ENCODE data around the gene PEX11A. TPM values are rescaled to one million over a fixed set of nuclear protein-coding genes. Genes with fewer than 3 reads are reported as not detected.

The PEX11A gene
- total RNA-seq, 4 donors from 2014 or later = 6.7 to 12.2 (median 8.8) TPM

GRCh38 chr15:89659295-89659694 lies 31.3 kb downstream of the PEX11A start:
- TF ChIP-seq CTCF (IDR thresholded peaks at IDR 0.05) (no peak), POLR2A (IDR thresholded peaks at IDR 0.05) (no peak)
- intact Hi-C loops (cut with DNase I; ENCODE audit: low total_unique reads) = no loop called here
- WGBS, 2 donors = 89 to 95% methylated on average over 2 of the region's 2 CpGs
- no peak for DNase-seq (ENCODE audit: low spot score in 2 of 2)
- H3K4me3 ChIP-seq (ENCODE audit: low read depth, poor library complexity, severe bottlenecking) = no peak overlapping the region

GRCh38 chr15:89657686-89658200 lies 32.8 kb downstream of the PEX11A start:
- WGBS, 2 donors = 79 to 84% methylated on average over 5 of the region's 5 CpGs
- TF ChIP-seq POLR2A (IDR thresholded peaks at IDR 0.05) (no peak), CTCF (IDR thresholded peaks at IDR 0.05) (no peak)
- no peak overlapping the region for H3K4me3 ChIP-seq (ENCODE audit: low read depth, poor library complexity, severe bottlenecking)
- intact Hi-C loops (cut with DNase I; ENCODE audit: low total_unique reads) = no loop called here
- DNase-seq (ENCODE audit: low spot score in 2 of 2) = no peak

- WGBS, 2 donors = 75 to 80% methylated on average over 7 of the region's 7 CpGs
- intact Hi-C loops (cut with DNase I; ENCODE audit: low total_unique reads) = no loop called here
- H3K4me3 ChIP-seq (ENCODE audit: low read depth, poor library complexity, severe bottlenecking) = no peak overlapping the region
- no peak for TF ChIP-seq POLR2A (IDR thresholded peaks at IDR 0.05)
- peak in 1 of 2 donors; percentile 42 for DNase-seq (ENCODE audit: low spot score in 2 of 2)
These were observed 34.3 kb downstream of the PEX11A start for GRCh38 chr15:89656116-89656815.

GRCh38 chr15:89654847-89655805 lies 35.4 kb downstream of the PEX11A start, which contains the start of gene KIF7:
Gene KIF7, minus strand, starts transcription at chr15:89655467. Its CDS starts 2,537 bp downstream, at chr15:89652930.
- 2% methylated on average over 60 to 83 of the region's 87 CpGs for WGBS, 2 donors
- intact Hi-C loops (cut with DNase I; ENCODE audit: low total_unique reads) = no loop called here
- peak in 1 of 2 donors; percentile 86 for DNase-seq (ENCODE audit: low spot score in 2 of 2)

GRCh38 chr15:89654301-89654761 lies 36.2 kb downstream of the PEX11A start:
- intact Hi-C loops (cut with DNase I; ENCODE audit: low total_unique reads) = no loop called here

More at GRCh38 chr15:89654847-89655805, 35.4 kb downstream of the PEX11A start, which contains the start of gene KIF7:
- TF ChIP-seq CTCF (IDR thresholded peaks at IDR 0.05) = no peak
- TF ChIP-seq POLR2A (IDR thresholded peaks at IDR 0.05) = no peak
- peak within 1 kb of the TSS; percentile 13 for H3K4me3 ChIP-seq (ENCODE audit: low read depth, poor library complexity, severe bottlenecking)

More at GRCh38 chr15:89654301-89654761, 36.2 kb downstream of the PEX11A start:
- H3K4me3 ChIP-seq (ENCODE audit: low read depth, poor library complexity, severe bottlenecking) = no peak overlapping the region
- DNase-seq (ENCODE audit: low spot score in 2 of 2) = no peak
- 38 to 46% methylated on average over 14 of the region's 14 CpGs for WGBS, 2 donors
- TF ChIP-seq POLR2A (IDR thresholded peaks at IDR 0.05) = no peak
- no peak for TF ChIP-seq CTCF (IDR thresholded peaks at IDR 0.05)

Measured in lower leg skin (tissue), 4 donors.